IPS DF 19.7 (cell line): ENCODE measurements around the gene TMPRSS11A.

Experiments
- DNase-seq: peaks from one replicate; pipeline ENCODE4 v3.0.0-alpha.2; 2013; ENCODE audit warnings: low read depth, low spot score

TMPRSS11A gene

GRCh38 chr4:67871867-67872266 lies 91.4 kb downstream of the TMPRSS11A start:
- DNase-seq: no peak

GRCh38 chr4:67869580-67870190 lies 93.6 kb downstream of the TMPRSS11A start:
- DNase-seq: no peak

DNA sequence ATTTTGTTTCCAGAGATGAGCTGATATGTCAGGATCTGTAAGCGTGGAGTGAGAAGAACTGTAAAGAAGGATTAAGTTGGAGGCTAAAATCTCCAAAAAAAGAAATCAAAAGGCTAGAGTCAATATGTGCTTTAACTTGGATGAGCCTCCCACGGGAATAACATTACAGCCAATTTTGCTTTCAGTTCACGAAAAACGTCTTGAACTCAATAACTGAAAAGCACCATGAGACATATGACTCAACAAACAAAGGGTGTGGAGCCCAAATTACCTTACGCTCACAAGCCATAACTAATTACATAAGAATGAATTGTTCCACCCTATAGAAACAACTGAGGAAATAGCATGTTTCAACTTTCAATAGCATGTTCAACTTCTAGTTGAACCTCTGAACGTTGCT lies 101.8 kb downstream of the TMPRSS11A start:
- DNase-seq: no peak
